Kidney tubule cell (primary cell): ENCODE measurements around the gene PLXDC1.

Experiments used
- DNase-seq: peaks from one replicate; pipeline ENCODE4 v3.0.0-alpha.2; 2018; ENCODE audit warnings: low spot score

PLXDC1 gene

DNA sequence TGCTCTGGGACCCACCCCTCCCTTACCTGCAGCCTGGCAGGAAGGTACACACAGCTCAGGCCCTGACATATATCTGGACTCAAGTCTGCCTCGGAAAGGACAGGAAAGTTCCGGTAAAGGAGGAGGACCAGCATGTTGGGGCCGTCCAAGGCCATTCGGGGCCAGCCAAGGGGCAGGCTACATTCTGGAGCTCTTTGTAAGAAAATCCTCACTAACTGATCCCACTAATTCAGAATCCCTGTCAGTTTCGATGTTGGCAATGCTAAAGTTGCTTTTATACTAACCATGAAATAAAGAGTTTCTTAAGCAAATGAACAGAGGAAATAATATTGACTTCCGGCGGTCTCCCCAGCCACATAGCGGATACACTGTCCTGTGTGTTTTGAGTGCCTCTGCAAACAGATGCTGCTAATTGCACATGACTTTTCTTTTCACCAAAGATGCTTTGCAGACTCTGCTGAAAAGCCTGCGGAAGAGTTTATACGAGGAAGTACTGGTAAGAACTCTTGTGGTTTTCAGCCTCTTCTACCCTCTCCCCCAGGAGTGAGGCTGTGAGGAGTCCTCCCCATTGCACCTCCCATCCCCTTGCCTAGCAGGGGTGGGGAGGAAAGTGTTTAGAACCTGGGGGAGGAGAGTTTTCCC, 54.8 kb downstream of the PLXDC1 start:
- DNase-seq = no peak

- no peak for DNase-seq
Measured at GRCh38 chr17:39095309-39095686, 56.1 kb downstream of the PLXDC1 start.

DNA sequence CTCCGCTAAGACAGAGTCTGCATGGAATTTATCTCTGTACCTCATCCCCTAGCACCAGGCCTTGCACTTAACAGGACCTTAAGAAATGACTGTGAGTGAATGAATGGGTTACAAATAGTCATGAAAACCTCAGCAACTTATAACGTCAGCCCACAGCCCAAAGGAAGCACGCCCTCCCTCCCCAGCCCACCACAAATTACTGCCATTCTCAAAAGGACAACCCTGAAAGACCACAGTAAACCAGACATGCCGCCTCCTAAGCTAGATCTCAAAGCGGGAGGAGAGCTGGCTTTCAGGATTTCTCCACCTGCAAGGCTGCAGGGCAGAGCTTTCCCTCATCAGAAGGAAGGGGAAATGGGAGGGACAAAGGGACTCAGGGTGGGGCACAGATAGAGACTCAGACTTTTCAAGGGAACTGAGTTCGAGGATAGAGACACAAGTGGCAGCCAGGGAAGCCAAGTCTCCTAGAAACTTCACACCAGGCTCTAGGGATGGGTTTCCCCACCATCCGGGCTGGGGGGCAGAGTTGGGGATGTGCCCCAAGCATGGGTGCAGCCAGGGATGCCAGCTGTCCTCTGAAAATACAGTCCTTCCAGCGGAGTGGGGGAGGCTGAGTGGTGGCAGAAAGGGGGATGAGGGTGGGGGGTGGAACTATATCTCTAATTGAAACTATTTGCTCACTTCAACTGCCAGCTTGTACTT, 56.7 kb downstream of the PLXDC1 start:
- DNase-seq = no peak

DNA sequence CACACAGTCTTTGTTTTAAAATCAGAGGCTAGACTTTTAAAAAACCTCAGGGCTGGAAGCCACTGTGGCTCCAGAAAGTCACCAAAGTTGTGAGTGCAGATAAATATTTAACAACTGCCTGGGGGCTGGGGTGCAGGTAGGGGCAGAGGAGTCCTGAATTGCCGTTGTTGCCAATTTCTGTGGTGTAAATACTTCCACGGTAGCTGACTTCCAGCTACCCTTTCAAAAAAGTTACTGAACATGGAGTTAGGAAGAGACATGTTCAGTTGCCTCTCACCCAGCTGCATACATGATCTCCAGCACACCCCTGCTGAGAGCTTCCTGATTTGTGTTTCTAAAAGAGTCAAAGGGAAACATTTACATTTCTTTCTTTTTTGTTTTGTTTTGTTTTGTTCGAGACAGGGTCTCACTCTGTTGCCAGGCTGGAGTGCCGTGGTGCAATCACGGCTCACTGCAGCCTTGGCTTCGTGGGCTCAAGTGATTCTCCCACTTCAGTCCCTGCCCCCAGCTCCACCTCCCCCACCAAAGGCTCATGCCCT, 58.7 kb downstream of the PLXDC1 start:
- DNase-seq = no peak

DNA sequence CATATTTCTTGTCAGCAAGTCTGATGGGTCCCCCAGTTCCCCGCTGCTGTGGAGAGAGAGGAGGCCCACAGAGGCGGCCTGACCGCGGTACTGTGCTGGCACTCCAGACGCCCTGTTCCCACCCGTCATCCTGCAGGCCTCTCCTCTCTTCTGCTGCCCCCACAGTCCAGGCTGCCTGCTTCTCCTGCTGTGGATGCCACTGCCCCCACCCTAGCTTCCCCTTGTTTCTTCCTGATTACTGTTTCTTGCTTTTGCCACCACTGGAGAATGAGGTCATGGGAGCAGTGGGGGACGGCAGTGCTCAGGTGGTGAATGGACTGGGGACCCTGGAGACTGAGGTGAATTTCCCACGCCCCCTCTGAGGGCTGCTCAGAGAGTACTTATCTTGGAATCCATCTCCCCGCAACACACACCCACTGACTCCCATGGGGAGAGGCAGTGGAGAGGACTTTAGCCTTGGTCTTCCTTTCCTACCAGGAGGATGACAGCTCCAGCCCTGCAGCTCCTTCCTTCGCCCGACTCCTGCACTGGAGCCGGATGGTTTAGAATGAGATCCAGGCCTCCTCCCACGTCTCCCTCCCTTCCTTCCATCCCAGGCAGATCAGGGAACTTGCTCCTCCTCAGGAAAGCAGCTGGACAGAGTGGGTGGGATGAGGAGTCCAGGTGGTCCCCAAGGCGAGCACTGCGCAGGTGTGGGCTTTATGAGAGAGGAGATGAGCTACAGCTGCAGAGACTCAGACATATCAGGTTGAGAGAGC, 60.4 kb downstream of the PLXDC1 start:
- DNase-seq = no peak

GRCh38 chr17:39090400-39090799, 61.0 kb downstream of the PLXDC1 start:
- no peak for DNase-seq

DNA sequence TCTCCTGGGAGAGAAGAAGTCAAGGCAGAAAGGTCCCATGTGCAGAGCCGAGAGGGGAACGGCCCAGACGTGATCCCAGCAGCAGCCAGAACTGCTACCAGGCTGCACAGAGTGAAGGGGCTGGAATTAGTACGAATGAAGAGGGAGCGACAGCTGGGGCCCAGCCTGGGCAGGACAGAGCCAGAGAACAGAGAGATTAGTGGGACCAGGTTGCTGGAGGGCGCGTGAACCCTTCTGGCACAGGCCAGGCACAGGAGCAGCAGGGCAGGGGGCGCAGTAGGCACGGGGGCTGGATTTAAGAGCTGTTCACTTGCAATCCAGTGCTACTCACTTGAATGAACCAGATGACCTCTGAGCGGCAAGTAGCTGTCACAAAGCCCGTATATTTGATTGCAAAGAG, 66.9 kb downstream of the PLXDC1 start:
- DNase-seq = no peak

DNA sequence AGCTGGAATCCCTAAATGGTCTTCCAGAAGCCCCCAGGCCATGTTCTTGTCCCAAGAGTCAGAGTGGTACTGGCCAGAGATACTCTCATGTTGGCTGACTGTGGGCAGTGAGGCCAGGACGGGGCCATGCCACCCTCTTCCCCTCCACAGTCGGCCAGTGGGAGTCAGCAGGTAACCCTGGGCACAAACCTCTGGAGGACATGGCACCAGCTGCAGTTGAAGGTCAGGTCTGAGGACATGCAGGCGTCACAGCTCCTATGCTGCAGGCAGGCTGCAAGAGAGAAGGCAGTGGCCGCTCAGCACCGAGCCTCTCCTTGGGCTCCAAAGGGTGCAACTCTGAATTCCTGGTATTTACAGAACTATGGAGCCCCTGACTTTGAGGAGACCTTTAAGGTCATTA, 68.2 kb downstream of the PLXDC1 start:
- no peak for DNase-seq

DNA sequence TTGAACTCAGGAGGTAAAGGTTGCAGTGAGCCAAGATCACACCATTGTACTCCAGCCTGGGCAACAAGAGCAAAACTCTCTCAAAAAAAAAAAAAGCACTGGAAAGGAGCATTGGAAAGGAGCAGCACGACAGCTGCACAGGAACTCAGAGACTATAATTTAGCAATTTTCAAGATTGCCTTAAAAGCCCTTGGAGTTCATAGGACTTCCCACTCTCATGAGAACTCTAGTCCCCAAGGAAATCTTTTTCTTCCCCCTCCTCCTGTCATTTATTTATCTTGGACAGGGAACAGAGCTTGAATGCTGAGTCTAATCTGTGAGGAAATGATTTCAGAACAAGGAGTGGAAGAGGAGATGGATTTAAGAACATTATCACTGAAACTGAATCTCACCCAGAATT, 69.0 kb downstream of the PLXDC1 start:
- no peak for DNase-seq

GRCh38 chr17:39081851-39082250, 69.6 kb downstream of the PLXDC1 start:
- no peak for DNase-seq

DNA sequence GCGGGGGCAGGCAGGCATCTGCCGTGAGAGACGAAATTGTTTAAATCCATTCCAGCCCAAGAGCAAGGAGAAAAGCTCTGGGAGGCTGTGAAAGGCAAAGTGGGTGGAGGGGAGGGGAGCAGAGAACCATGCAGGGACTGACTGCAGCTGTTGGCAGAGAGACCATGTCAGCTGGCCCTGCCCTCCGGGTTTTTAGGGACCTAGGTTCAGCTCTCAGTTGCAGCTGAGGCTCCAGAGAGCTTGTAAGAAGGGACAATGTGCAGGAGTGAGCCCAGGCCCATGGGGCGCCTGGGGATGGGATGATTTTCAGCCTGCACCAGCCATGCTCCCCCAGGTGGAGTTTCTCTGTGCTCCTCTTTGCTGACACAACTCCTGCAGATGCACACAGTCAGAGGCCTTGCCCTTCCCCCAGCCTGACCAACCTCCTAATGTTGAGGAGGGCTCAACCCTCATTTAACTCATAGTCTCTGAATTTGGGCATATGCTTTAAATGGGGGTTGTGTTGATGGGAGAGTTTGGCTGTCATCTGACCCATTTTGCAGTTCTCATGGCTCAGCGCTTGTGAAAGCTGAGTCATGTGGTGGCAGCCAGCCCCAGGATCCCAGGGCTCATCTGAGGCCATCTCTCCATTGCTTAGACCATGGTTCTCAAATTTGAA, 70.9 kb downstream of the PLXDC1 start:
- DNase-seq = peak; percentile 20

- no peak for DNase-seq
Measured at GRCh38 chr17:39079836-39080235, 71.6 kb downstream of the PLXDC1 start.

DNA sequence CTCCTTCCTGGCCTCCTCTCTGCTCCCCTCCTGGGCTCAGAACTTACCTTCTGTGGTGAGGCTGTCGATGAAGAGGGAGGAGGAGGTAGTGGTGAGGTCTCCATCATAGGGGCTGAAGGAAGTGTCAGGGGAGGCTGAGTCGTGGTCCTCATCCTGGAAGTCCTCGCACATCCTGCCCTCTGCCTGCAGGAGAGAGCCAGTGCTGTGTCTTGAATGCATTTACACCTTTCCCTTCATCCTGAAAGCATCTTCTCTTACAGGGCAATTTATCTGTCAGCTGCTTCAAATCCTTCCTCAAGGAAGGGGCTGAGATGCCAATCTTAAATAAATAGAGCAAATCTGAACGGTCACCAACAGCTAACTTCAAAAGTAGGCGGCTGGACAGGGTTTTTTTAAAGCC, 73.6 kb downstream of the PLXDC1 start:
- no peak for DNase-seq

GRCh38 chr17:39077252-39077651, 74.2 kb downstream of the PLXDC1 start:
- no peak for DNase-seq

DNA sequence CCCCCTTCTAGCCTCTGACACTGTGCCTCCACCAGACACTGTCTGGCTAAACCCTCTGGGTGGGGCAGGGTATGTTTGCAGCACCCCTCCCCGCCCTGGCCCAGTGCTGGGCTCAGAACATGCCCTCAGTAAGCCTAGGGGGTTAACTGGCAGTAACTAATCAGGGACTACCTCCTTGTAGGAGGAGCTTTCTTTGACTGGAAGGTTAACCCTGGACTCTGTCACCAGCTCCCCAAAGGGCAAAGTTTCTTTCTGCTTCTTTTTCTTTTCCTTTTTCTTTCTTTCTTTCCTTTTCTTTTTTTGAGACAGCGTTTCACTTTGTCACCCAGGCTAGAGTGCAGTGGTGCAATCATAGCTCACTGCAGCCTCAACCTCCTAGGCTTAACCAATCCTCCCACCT, 76.8 kb downstream of the PLXDC1 start:
- no peak for DNase-seq

- no peak for DNase-seq
Measured at GRCh38 chr17:39073916-39074315, 77.5 kb downstream of the PLXDC1 start.

DNA sequence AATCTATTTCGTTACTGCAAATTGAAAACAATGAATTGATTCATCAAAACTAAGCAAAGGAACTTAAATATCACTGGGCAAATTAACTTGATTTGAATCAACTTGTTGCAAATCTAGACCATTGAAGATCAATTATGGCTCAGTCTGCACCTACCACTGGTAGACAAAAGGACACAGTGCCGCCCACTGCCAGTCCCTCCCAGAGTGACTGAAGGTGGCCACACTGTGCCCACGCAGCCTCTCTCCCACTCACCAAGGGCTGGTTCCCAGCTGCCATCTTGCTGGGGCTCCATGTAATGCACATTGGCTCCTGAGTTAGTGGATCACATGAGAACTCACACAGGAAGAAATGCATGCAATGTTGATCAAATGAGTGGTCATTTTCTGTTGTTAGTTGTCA, 78.1 kb downstream of the PLXDC1 start:
- DNase-seq = no peak

DNA sequence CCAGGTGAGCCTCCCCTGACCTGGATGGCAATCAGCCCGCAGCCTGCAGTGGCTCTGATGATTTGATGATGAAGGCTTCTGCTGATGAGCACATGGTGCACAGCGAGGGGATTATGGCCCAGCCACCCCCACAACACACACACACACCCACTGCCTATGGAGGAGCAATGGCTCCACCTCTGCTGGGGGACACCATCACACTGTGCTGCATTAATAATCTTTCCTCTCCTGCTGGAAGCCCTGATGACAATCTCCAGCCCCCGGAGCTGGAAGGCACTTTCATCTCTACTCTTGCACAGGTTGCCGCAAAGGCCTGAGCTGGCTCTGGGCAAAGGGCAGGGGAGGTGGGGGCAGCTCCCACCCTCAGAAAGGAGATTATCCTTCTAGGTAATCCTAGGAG, 79.9 kb downstream of the PLXDC1 start:
- DNase-seq = no peak

DNA sequence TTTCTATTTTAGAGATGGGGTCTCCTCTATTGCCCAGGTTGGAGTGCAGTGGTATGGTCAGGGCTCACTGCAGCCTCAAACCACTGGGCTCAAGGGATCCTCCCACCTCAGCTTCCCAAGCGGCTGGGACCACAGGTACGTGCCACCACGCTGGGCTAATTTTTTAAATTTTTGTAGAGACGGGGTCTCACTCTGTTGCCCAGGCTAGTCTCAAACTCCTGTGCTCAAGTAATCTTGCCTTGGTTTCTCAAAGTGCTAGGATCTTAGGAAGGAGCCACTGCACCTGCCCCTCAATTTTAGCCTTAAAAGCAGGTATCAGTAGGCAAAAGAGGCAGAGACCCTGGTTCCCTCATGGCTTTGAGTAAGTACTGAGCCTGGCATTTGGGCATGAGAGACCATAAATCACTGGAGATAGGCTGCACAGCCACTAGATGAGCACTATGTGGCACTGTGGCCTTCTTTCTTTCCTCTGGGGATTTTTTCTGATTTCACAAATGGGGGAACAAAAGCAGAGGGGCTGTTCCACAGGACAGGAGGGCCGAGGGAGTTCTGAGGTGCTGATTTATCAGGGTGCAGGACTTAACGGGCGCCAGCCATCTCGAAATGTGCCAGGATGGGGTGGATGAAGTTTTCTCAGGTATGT, 82.2 kb downstream of the PLXDC1 start:
- peak; percentile 48 for DNase-seq

- no peak for DNase-seq
Measured at GRCh38 chr17:39064819-39065218, 86.6 kb downstream of the PLXDC1 start.

DNA sequence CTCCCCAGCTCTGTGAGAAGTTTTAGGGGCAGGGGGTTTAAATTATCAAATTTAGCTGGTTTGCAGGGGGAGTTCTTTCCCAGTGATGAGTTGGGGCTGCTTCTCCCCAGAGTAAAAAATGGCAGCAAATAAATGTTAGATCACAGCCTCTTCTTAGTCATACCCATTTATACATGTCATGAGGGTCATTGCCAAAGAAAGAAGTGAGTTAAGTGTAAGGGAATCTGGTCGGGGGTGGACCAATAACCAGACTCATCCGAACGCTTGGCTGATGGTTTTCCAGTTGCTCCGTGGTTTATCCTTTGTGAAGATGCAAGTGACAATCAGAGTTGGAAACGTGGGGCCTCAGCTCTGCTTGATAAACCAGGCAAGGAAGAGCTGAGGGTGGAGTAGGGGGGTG, 87.1 kb downstream of the PLXDC1 start:
- peak; percentile 40 for DNase-seq

GRCh38 chr17:39063681-39064069, 87.8 kb downstream of the PLXDC1 start:
- no peak for DNase-seq
